Prostate gland (tissue), 2 donors: Measurements from ENCODE around the gene ADK. TPM values are rescaled to one million over a fixed set of nuclear protein-coding genes. Genes with fewer than 3 reads are reported as not detected.

Experiments used
- DNase-seq: peaks from one replicate; pipeline ENCODE4 v3.0.0-alpha.2; 2019; ENCODE audit warnings: low spot score
- H3K27ac ChIP-seq, 2 donors: fragments of 200-600 bp; sonication (generic); 2 replicates each; pipeline ENCODE4 v1.5.1; 2017 to 2019
- H3K27me3 ChIP-seq: fragments of 200-600 bp; sonication (generic); replicated peaks from 2 replicates; pipeline ENCODE4 v1.5.1; 2019; ENCODE audit not compliant: insufficient read depth
- H3K36me3 ChIP-seq, 2 donors: fragments of 200-600 bp; sonication (generic); 1 replicate in 1 of 2; 2 replicates in 1 of 2; pipeline versions ENCODE4 v1.5.1 to v1.8.1; 2017 to 2019
- H3K4me1 ChIP-seq: fragments of 200-600 bp; sonication (generic); replicated peaks from 2 replicates; pipeline ENCODE4 v1.5.1; 2019
- H3K4me3 ChIP-seq, 2 donors: fragments of 200-600 bp; sonication (generic); 2 replicates each; pipeline ENCODE4 v1.5.1; 2017 to 2019
- H3K9me3 ChIP-seq: fragments of 200-600 bp; sonication (generic); 2 replicates; pipeline ENCODE4 v1.5.1; 2017
- CTCF ChIP-seq, 4 experiments: fragments of 200-600 bp in 2 of 4; fragments of 450-650 bp in 2 of 4; sonication (generic) in 2 of 4; IDR thresholded peaks; 1 replicate in 3 of 4; 2 replicates in 1 of 4; pipeline ENCODE4 v1.5.1; 2016 to 2019; ENCODE audit warnings: antibody characterized with exemption in 4 of 4, mild to moderate bottlenecking in 2 of 4, moderate library complexity in 2 of 4
- POLR2A ChIP-seq: fragments of 450-650 bp; IDR thresholded peaks from one replicate; pipeline ENCODE4 v1.6.1; 2016; ENCODE audit warnings: antibody characterized with exemption, mild to moderate bottlenecking
- POLR2AphosphoS5 ChIP-seq: sonication (generic); formaldehyde crosslinking; IDR thresholded peaks from one replicate; pipeline ENCODE4 v1.6.1; 2017; ENCODE audit warnings: antibody characterized with exemption
- WGBS: methylation state at CpG from one replicate; pipeline ENCODE4 v1.1.5; 2018; 5-methylcytosine and 5-hydroxymethylcytosine counted together
- intact Hi-C: fragments of 100-400 bp; cut with DNase I; formaldehyde crosslinking; loops from one replicate; pipeline ENCODE4 v1.14.2; 2022
- total RNA-seq, 2 donors: library from RNA; depleted of rRNA; stranded (reverse); fragments of >200 nt; gene quantifications; one replicate each; pipeline ENCODE4 v1.1.0, GENCODE V29; 2016

The ADK gene
- total RNA-seq, 2 donors from 2014 or later: 34.1 to 42.5 TPM

GRCh38 chr10:74610299-74610698 lies 459.3 kb downstream of the ADK start:
- no peak overlapping the region for H3K4me3 ChIP-seq
- intact Hi-C loops: no loop called here
- DNase-seq: no peak
- H3K4me1 ChIP-seq: no peaks in the 10 kb centered on the region
- no peaks in the 10 kb centered on the region for H3K9me3 ChIP-seq
- TF ChIP-seq POLR2A: no peak
- TF ChIP-seq POLR2AphosphoS5: no peak
- no peak for TF ChIP-seq CTCF (IDR thresholded peaks at IDR 0.05)
- H3K36me3 ChIP-seq: no peaks in the 10 kb centered on the region
- H3K27ac ChIP-seq: no peak overlapping the region
- no peaks in the 10 kb centered on the region for H3K27me3 ChIP-seq

DNA sequence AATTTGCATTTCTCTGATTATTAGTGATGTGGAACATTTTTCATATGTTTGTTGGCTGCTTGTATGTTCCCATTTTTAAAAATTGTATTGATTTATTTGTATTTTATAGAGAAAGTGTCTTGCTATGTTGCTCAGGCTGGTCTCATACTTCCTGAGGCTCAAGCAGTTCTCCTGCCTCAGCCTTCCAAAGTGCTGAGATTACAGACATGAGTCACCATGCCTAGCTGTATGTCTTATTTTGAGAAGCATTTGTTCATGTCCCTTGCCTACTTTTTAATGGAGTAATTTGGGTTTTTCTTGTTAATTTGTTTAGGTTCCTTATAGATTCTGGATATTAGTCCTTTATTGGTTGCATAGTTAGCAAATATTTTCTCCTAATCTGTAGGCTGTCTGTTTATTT lies 461.2 kb downstream of the ADK start:
- no peaks in the 10 kb centered on the region for H3K27me3 ChIP-seq
- DNase-seq: no peak
- intact Hi-C loops: no loop called here
- H3K36me3 ChIP-seq: no peaks in the 10 kb centered on the region
- no peaks in the 10 kb centered on the region for H3K4me1 ChIP-seq
- no peaks in the 10 kb centered on the region for H3K9me3 ChIP-seq
- no peak overlapping the region for H3K4me3 ChIP-seq
- no peak overlapping the region for H3K27ac ChIP-seq
- TF ChIP-seq POLR2AphosphoS5: no peak
- no peak for TF ChIP-seq CTCF (IDR thresholded peaks at IDR 0.05)
- no peak for TF ChIP-seq POLR2A

DNA sequence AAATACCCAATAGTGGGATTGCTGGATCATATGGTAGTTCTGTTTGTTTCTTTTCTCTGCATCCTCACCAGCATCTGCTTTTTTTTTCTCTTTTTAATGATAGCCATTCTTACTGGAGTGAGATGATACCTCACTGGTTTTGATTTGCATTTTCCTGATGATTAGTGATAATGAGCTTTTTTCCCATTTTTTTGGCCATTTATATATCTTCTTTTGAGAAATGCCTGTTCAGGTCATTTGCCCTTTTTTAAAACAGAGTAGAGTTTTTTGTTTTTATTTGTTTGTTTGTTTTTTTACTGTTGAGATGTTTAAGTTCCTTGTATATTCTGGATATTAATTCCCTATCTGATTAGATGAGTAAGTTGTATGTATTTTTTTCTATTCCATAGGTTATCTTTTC lies 469.6 kb downstream of the ADK start:
- DNase-seq: no peak
- H3K36me3 ChIP-seq: no peaks in the 10 kb centered on the region
- intact Hi-C loops: no loop called here
- H3K4me1 ChIP-seq: no peaks in the 10 kb centered on the region
- H3K27ac ChIP-seq: no peak overlapping the region
- no peak overlapping the region for H3K4me3 ChIP-seq
- no peaks in the 10 kb centered on the region for H3K27me3 ChIP-seq
- H3K9me3 ChIP-seq: no peaks in the 10 kb centered on the region
- TF ChIP-seq POLR2AphosphoS5: no peak
- no peak for TF ChIP-seq POLR2A
- no peak for TF ChIP-seq CTCF (IDR thresholded peaks at IDR 0.05)

GRCh38 chr10:74623786-74624185 lies 472.8 kb downstream of the ADK start:
- no peaks in the 10 kb centered on the region for H3K36me3 ChIP-seq
- no peaks in the 10 kb centered on the region for H3K4me1 ChIP-seq
- intact Hi-C loops: no loop called here
- WGBS: 86% methylated on average over 2 of the region's 2 CpGs
- no peak for DNase-seq
- no peaks in the 10 kb centered on the region for H3K27me3 ChIP-seq
- H3K4me3 ChIP-seq: no peak overlapping the region
- TF ChIP-seq POLR2AphosphoS5 (no peak), POLR2A (no peak), CTCF (IDR thresholded peaks at IDR 0.05) (no peak)
- no peaks in the 10 kb centered on the region for H3K9me3 ChIP-seq
- H3K27ac ChIP-seq: no peak overlapping the region

GRCh38 chr10:74624501-74624900 lies 473.5 kb downstream of the ADK start:
- no peak for DNase-seq
- TF ChIP-seq POLR2AphosphoS5: no peak
- TF ChIP-seq POLR2A: no peak
- no peaks in the 10 kb centered on the region for H3K9me3 ChIP-seq
- no peaks in the 10 kb centered on the region for H3K4me1 ChIP-seq
- no peak overlapping the region for H3K27ac ChIP-seq
- H3K4me3 ChIP-seq: no peak overlapping the region
- WGBS: 90% methylated on average over 1 of the region's 1 CpG
- no peaks in the 10 kb centered on the region for H3K27me3 ChIP-seq
- intact Hi-C loops: no loop called here
- H3K36me3 ChIP-seq: no peaks in the 10 kb centered on the region
